ENCODE data around the gene TK1.

TK1 gene

DNA sequence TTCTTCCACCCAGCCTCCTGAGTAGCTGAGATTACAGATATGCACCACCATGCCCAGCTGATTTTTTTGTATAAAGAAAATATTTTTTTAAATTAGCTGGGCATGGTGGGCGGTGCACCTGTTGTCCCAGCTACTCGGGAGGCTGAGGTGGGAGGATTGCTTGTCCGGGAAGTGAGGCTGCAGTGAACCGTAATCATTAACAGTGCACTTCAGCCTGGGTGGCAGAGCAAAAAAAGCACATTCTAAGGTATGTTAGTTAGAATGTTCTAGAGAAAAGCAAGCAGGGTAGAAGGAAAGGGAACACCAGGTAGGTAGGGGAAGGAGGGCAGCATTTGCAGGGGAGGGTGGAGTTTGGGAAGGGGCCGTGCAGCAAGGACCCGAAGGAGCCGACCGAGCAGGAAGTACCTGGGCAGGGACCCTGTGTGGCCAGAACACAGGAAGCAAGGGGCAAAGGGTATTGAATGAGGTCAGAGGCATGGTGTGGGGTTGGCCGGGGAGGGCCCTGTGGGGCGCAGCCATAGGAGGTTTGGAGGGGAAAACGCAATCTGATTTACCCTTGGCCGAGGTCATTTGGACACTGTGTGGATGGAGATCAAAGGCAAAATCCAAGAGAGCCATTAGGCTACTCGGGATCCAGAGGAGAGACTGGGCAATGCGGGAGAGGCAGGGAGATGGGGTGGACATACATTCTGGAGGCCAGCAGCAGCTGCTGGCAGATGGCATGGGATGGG, 38.4 kb downstream of the TK1 start:
- H3K27ac ChIP-seq (ENCODE audit: low read depth, low read length) = no peak overlapping the region
- no peaks in the 10 kb centered on the region for H3K4me1 ChIP-seq (ENCODE audit: control insufficient read depth, insufficient read depth, low read length)
- H3K9ac ChIP-seq (ENCODE audit: low read length) = no peak overlapping the region
- no peak overlapping the region for H3K4me3 ChIP-seq (ENCODE audit: low read length)
- no peaks in the 10 kb centered on the region for H3K36me3 ChIP-seq (ENCODE audit: control insufficient read depth, insufficient read depth, low read length)
- no peaks in the 10 kb centered on the region for H3K27me3 ChIP-seq (ENCODE audit: control insufficient read depth, insufficient read depth, low read length)

DNA sequence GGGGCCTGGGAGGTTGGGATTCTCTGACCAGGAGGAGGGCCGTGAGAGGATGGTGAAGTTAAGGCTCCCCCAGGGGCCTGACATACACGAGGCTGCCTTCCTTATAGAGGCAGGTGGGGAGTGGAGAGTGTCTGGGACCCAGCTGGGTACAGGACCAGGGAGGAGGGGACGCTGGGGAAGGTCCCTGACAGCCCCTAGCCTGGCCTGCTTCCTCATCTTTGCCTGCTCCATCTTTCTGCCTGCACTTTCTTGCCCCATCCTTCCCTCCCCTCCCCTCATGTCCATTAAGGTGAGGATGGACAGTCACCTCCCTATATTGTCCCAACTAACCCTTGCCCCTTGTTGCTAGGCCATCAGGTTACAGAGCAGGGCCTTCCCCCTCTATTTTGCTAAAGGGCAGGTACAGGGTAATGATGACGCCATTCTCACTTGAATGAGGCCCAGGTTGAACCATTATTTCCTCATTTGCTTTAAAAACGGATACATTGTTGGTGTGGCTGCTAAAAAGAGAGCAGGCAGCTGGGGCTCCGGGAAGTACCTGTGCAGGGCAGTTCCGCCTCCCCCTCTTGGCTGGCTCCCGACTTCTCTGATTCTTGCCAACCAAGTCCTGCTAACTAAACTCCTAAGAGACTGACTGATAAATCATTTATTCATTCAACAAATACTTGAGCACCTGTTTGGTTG, 39.4 kb downstream of the TK1 start:
- H3K36me3 ChIP-seq (ENCODE audit: control insufficient read depth, insufficient read depth, low read length) = no peaks in the 10 kb centered on the region
- H3K4me1 ChIP-seq (ENCODE audit: control insufficient read depth, insufficient read depth, low read length) = no peaks in the 10 kb centered on the region
- no peak overlapping the region for H3K9ac ChIP-seq (ENCODE audit: low read length)
- no peaks in the 10 kb centered on the region for H3K27me3 ChIP-seq (ENCODE audit: control insufficient read depth, insufficient read depth, low read length)
- no peak overlapping the region for H3K27ac ChIP-seq (ENCODE audit: low read depth, low read length)
- H3K4me3 ChIP-seq (ENCODE audit: low read length) = no peak overlapping the region

DNA sequence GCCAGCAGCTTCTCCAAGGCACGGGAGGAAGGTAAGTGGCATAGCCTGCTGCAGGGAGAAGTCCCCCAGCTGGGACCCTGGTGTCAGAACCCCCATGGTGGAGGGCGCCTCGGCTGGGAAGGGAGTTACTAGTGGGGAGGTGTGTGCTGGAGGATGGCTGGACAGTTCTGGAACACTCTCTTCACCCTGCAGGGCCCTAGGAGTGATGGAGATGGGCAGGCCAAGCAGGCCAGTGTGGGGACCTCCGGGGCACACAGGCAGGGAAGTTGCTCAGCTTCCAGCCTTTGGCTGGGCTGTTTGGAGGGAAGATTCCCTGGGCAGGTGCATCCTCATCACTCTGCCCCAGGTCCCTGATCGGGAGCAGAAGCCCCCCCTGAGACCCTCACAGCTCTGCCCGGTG, 40.0 kb downstream of the TK1 start:
- Histone ChIP-seq H3K4me1 (ENCODE audit: control insufficient read depth, insufficient read depth, low read length) (no peaks in the 10 kb centered on the region), H3K9ac (ENCODE audit: low read length) (no peak overlapping the region), H3K27ac (ENCODE audit: low read depth, low read length) (no peak overlapping the region), H3K27me3 (ENCODE audit: control insufficient read depth, insufficient read depth, low read length) (no peaks in the 10 kb centered on the region), H3K36me3 (ENCODE audit: control insufficient read depth, insufficient read depth, low read length) (no peaks in the 10 kb centered on the region), H3K4me3 (ENCODE audit: low read length) (no peak overlapping the region)

DNA sequence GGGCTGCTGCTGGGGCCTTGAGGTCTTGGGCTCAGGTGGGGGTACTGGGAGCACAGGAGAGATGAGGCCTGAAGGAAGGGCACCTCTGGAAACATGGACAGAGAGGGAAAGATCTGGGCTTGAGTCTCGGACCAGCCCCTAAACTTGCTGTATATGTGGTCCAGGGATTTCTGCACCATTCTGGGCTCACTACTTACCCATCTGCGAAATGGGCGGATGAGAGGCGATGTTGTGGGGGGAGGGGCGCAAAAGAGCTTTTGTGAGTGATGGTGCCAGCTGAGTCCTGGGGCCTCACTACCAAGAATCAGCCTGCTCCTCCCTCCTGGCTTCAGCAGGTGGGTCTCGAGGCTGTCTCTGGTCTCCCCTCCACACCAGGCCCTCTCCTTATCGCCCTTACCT, 40.4 kb downstream of the TK1 start:
- Histone ChIP-seq H3K4me3 (ENCODE audit: low read length) (no peak overlapping the region), H3K9ac (ENCODE audit: low read length) (no peak overlapping the region), H3K36me3 (ENCODE audit: control insufficient read depth, insufficient read depth, low read length) (no peaks in the 10 kb centered on the region), H3K27ac (ENCODE audit: low read depth, low read length) (no peak overlapping the region), H3K27me3 (ENCODE audit: control insufficient read depth, insufficient read depth, low read length) (no peaks in the 10 kb centered on the region), H3K4me1 (ENCODE audit: control insufficient read depth, insufficient read depth, low read length) (no peaks in the 10 kb centered on the region)

DNA sequence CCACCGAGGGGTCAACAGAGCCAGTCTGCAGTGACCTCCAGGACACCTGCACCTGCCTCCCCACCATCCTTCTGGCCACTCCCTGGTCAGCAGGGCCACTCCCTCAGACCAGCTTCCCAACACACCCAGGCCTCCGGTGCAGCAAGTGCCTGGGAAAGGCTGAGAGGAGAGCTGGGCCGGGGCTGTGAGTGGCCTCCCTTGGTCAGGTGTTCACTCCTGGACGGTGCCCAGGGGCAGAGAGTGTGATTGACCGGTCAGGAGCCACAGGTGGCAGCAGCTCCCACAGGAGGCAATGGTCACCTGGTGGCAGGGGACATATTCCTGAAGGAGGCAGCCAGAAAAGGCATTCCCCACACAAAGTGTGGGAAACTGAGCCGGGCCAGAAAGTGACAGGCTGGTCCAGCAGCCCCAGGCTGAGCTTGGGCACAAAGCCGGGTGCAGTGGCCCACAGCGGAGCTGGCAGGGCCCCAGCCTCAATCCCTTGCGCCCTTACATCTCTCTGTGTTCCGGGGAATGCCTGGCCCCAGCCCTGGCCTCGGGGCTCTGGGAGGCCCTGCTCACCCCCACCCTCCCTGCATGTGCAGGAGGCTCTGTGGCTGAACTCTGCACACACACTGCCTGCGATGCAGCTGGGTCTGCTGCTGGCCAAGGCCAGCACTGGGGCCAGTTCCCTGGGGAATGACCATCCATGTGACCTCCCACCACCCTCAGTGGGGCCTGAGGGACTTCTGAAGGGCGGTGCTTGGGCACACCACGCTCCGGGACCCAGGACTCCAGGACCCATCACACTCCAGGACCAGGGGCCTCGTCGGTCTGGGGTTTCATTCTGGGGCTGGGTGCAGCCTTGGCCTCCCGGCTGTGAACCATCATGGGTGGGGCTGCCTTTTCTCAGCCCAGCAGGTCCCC, 41.9 kb downstream of the TK1 start:
- H3K27me3 ChIP-seq (ENCODE audit: control insufficient read depth, insufficient read depth, low read length) = no peaks in the 10 kb centered on the region
- no peak overlapping the region for H3K4me3 ChIP-seq (ENCODE audit: low read length)
- no peak overlapping the region for H3K9ac ChIP-seq (ENCODE audit: low read length)
- no peaks in the 10 kb centered on the region for H3K4me1 ChIP-seq (ENCODE audit: control insufficient read depth, insufficient read depth, low read length)
- no peak overlapping the region for H3K27ac ChIP-seq (ENCODE audit: low read depth, low read length)
- no peaks in the 10 kb centered on the region for H3K36me3 ChIP-seq (ENCODE audit: control insufficient read depth, insufficient read depth, low read length)

DNA sequence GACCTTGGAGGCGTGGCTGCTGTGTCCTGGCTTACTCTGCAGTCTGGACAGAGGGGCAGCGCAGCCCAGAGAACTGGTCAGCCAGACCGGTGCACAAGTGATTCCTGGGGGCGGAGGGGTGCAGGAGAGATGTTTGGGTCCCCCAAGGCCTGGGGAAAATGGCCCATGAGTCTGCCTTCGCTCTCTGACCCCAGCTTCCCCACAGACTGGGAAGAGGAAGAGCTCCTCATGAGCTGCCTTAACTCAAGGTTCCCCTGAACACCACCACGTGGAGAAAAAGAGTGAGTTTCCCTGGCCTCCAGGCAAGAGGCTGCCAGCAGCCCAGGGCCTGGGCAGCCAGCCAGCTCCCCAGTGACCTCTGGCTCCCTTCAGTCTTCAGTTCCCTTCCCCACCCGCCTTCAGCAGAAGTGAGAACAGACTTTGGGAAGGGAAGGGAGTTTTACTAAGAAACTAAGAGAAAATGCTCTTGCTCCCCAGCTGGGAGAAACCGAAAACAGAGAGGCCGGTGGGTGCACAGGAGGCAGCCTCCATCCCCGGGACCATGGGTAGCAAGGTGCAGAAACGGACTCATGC, 42.6 kb downstream of the TK1 start:
- no peak overlapping the region for H3K27ac ChIP-seq (ENCODE audit: low read depth, low read length)
- H3K4me3 ChIP-seq (ENCODE audit: low read length) = no peak overlapping the region
- no peaks in the 10 kb centered on the region for H3K36me3 ChIP-seq (ENCODE audit: control insufficient read depth, insufficient read depth, low read length)
- no peaks in the 10 kb centered on the region for H3K4me1 ChIP-seq (ENCODE audit: control insufficient read depth, insufficient read depth, low read length)
- no peaks in the 10 kb centered on the region for H3K27me3 ChIP-seq (ENCODE audit: control insufficient read depth, insufficient read depth, low read length)
- no peak overlapping the region for H3K9ac ChIP-seq (ENCODE audit: low read length)

DNA sequence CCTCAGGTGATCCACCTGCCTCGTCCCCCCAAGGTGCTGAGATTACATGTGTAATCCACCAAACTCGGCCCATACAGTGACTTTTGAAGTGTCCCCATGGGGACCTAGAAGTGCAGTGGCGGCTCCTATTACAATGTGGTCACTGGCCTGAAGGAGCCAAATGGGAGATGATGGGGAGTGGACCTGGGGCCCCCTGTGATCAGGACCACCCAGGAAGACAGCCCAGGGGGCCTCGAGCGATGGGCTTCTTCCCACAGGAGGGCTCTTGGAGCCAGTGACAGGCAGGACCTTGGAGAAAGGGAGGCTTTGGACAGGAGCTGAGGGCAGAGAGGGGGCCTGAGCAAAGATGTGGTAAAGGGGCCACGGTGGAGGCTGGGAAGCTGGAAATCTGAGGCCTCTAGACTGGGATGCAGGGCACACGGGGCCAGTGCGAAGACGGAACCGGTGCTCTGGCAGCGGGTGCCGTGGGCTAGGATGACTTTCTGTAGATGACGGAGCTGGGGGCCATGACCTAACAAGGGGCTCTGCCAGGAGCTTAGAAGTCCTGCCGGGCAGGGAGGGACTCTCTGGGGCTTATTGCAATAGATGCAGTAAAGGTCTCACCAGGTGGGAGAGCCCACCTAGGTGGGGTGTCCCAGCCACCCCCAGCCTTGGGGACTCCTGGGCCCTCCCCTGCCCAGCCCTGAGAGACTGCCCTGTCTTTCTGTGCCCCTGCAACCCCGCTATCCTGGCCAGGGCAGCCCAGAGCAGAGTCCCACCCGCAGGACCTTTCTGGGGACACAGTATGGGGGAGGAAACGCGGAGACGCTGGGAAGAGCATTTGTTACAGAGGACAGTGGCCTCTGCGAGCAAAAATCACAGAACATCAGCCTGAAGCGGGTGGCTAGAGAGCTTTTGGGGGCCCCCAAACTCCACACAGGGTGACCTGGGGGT, 43.4 kb downstream of the TK1 start:
- Histone ChIP-seq H3K27ac (ENCODE audit: low read depth, low read length) (no peak overlapping the region), H3K27me3 (ENCODE audit: control insufficient read depth, insufficient read depth, low read length) (no peaks in the 10 kb centered on the region), H3K4me3 (ENCODE audit: low read length) (no peak overlapping the region), H3K36me3 (ENCODE audit: control insufficient read depth, insufficient read depth, low read length) (no peaks in the 10 kb centered on the region), H3K4me1 (ENCODE audit: control insufficient read depth, insufficient read depth, low read length) (no peaks in the 10 kb centered on the region), H3K9ac (ENCODE audit: low read length) (no peak overlapping the region)

DNA sequence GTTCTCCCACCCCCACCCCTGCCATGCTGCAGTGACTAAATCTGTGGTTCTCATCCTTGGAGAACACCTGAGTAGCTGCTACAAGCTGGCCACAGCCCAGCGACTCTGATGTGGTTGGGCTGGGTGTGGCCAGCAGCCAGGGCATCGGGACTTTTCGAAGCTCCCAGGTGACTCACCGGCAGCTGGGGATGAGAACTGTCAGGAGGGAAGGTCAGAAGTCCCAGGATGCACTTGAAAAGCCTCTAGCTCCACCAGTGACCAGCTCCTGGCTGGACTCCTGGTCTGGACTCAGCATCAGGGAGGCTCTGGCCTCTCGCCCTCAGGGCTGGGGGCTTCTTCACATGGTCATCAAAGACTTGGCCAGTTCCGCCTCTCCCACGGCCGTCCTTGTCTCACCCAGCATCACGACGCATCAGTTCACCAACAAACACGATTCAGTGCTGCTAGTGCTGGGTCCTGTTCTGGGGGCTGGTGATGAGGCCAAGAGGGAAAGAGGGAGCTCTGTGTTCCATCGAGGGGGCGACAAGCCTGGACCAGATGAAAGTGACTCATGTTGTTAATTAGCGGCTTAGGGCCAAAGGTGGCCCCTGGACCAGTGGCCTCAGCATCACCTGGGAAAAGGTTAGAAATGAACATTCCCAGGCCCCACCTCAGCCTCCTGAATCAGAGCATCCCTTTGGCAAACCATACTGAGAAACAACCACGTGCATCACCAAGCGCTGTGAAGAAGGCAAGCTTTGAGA, 44.6 kb downstream of the TK1 start:
- Histone ChIP-seq H3K4me3 (ENCODE audit: low read length) (no peak overlapping the region), H3K4me1 (ENCODE audit: control insufficient read depth, insufficient read depth, low read length) (no peaks in the 10 kb centered on the region), H3K36me3 (ENCODE audit: control insufficient read depth, insufficient read depth, low read length) (no peaks in the 10 kb centered on the region), H3K9ac (ENCODE audit: low read length) (no peak overlapping the region), H3K27ac (ENCODE audit: low read depth, low read length) (no peak overlapping the region), H3K27me3 (ENCODE audit: control insufficient read depth, insufficient read depth, low read length) (no peaks in the 10 kb centered on the region)

DNA sequence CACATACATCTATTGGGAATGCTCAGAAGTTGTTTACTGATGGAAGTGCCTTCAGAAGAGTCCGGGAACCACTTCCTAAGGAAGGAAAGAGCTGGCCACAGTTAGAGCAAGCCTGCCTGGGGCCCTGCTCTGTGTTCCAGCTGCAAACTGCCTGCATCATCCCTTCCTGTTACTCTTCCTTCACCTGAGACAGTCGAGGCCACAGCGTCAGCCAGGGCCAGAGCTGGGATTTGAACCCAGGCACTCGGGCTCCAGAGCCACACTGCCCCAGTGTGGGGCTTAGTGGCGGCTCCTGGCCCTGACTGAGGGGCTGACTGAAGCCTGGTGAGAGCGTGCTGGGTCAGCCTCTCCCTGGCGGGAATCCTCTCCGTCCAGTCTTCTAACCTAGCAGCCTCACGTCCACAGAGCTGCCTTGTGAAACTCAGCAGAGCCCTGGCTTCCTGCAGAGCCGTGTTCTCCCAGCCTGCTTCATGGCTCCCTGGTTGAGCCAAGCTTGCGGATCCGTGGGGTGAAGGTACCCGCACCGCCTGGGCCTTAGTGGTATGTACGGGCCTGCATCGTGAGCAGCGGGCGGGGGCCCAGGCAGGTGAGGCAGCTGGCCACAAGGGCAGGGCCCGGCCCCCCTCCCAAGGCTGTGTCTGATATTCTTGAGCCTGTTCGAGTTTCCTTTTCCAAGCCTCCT, 45.3 kb downstream of the TK1 start:
- H3K27ac ChIP-seq (ENCODE audit: low read depth, low read length) = no peak overlapping the region
- H3K4me1 ChIP-seq (ENCODE audit: control insufficient read depth, insufficient read depth, low read length) = no peaks in the 10 kb centered on the region
- no peaks in the 10 kb centered on the region for H3K36me3 ChIP-seq (ENCODE audit: control insufficient read depth, insufficient read depth, low read length)
- H3K4me3 ChIP-seq (ENCODE audit: low read length) = no peak overlapping the region
- no peak overlapping the region for H3K9ac ChIP-seq (ENCODE audit: low read length)
- H3K27me3 ChIP-seq (ENCODE audit: control insufficient read depth, insufficient read depth, low read length) = no peaks in the 10 kb centered on the region

DNA sequence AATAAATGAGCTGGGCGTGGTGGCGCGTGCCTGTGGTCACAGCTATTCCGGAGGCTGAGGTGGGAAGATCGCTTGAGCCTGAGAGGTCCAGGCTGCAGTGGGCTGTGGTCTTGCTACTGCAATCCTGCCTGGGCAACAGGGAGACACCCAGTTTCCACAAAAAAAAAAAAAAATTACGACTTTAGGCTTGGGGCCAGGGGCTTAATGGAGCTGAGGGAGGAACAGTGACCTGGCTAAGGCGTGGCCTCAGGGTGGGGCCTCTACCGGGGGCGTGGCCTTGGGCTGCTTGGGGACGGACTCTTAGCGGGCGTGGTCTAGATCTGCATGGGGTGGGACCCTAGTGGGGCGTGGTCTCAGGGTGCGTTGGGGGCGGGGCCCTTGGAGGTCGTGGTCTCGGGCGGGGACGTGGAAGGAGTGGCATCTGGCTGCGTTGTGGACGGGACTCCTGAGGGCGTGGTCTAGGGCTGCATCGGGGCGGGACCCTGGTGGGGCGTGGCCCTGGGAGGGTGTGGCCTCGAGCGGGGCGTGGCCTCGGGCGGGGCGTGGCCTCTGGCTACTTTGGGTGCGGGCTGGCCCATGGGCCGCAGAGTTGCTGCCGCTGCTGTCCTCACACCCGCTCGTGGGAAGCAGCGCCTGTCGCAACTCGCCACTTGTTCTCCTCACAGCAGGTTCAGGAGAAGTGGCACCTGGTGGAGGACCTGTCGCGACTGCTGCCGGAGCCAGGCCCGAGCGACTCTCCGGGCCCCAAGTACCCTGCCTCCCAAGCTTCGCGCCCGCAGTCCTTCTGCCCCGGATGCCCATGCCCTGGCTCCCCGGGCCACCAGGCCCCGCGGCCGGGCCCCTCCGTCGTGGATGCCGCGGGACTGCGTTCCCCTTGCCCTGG, 46.4 kb downstream of the TK1 start:
- H3K4me3 ChIP-seq (ENCODE audit: low read length) = peak overlapping the region; percentile 41
- no peak overlapping the region for H3K9ac ChIP-seq (ENCODE audit: low read length)
- no peaks in the 10 kb centered on the region for H3K36me3 ChIP-seq (ENCODE audit: control insufficient read depth, insufficient read depth, low read length)
- H3K27ac ChIP-seq (ENCODE audit: low read depth, low read length) = no peak overlapping the region
- no peaks in the 10 kb centered on the region for H3K4me1 ChIP-seq (ENCODE audit: control insufficient read depth, insufficient read depth, low read length)
- no peaks in the 10 kb centered on the region for H3K27me3 ChIP-seq (ENCODE audit: control insufficient read depth, insufficient read depth, low read length)
